H1 (cell line): ENCODE results near the gene ERI3. TPM values are rescaled to one million over a fixed set of nuclear protein-coding genes. Genes with fewer than 3 reads are reported as not detected.
A peak's percentile ranks its signal among the peaks of the same experiment; 100 is the strongest.

Experiments
- CTCF ChIA-PET: fragments of 300-600 bp; sonication (Branson Sonifier 250); formaldehyde crosslinking; loops from one replicate; lab custom pipeline; 2021; ENCODE audit not compliant: partially characterized antibody; lab: Charles Lee
- POLR2A ChIA-PET: fragments of 300-600 bp; sonication (Branson Sonifier 250); formaldehyde crosslinking; loops from one replicate; lab custom pipeline; 2021; ENCODE audit warnings: inconsistent platforms; ENCODE audit not compliant: partially characterized antibody; lab: Charles Lee
- DNase-seq, 2 experiments: peaks; one replicate each; pipeline versions ENCODE4 v3.0.0 to v3.0.0-alpha.2; 2010 to 2022; ENCODE audit warnings: low spot score in 2 of 2, low read depth in 1 of 2, mixed read lengths in 1 of 2
- FAIRE-seq: peaks from 2 replicates; lab custom pipeline; 2011; peaks lifted over from hg19 to GRCh38; lab: Jason Lieb, UNC
- H2AFZ ChIP-seq: 2 replicates; pipeline ENCODE4 v1.8.1; 2012; ENCODE audit warnings: low read length, inconsistent platforms
- H2AK5ac ChIP-seq: 2 replicates; pipeline ENCODE4 v1.6.1; 2013; ENCODE audit warnings: low read depth, low read length
- H2BK120ac ChIP-seq: replicated peaks from 2 replicates; pipeline ENCODE3; 2013; ENCODE audit warnings: low read depth, low read length, inconsistent platforms
- H2BK12ac ChIP-seq: 2 replicates; pipeline ENCODE4 v1.6.1; 2013; ENCODE audit warnings: low read depth, low read length
- H2BK15ac ChIP-seq: 2 replicates; pipeline ENCODE4 v1.6.1; 2013; ENCODE audit warnings: low read length
- H2BK20ac ChIP-seq: 2 replicates; pipeline ENCODE4 v1.6.1; 2013; ENCODE audit warnings: low read length
- H2BK5ac ChIP-seq: 2 replicates; pipeline ENCODE4 v1.6.1; 2013; ENCODE audit warnings: low read depth, low read length
- H3K14ac ChIP-seq: 2 replicates; pipeline ENCODE4 v1.6.1; 2013; ENCODE audit warnings: inconsistent platforms; ENCODE audit not compliant: insufficient read length
- H3K18ac ChIP-seq: 2 replicates; pipeline ENCODE4 v1.6.1; 2013; ENCODE audit warnings: low read length; ENCODE audit errors: extremely low read depth
- H3K23ac ChIP-seq: 2 replicates; pipeline ENCODE4 v1.6.1; 2013; ENCODE audit warnings: inconsistent platforms; ENCODE audit not compliant: insufficient read length
- H3K23me2 ChIP-seq: 2 replicates; pipeline ENCODE4 v1.6.1; 2013; ENCODE audit warnings: low read depth, low read length
- H3K27ac ChIP-seq: 2 replicates; pipeline ENCODE4 v1.6.1; 2011; ENCODE audit warnings: low read depth, low read length, inconsistent platforms
- H3K27me3 ChIP-seq, 4 experiments: replicated peaks in 1 of 4; 1 replicate in 1 of 4; 2 replicates in 3 of 4; pipeline versions ENCODE4 v1.6.1 to v1.8.1; 2011 to 2013; ENCODE audit warnings: low read length in 3 of 4, mild to moderate bottlenecking in 3 of 4, inconsistent platforms in 2 of 4, mixed read lengths in 2 of 4, moderate library complexity in 1 of 4; ENCODE audit not compliant: control insufficient read depth in 3 of 4, insufficient read depth in 3 of 4; ENCODE audit errors: extremely low read depth in 1 of 4
- H3K36me3 ChIP-seq, 4 experiments: 2 replicates each; pipeline versions ENCODE4 v1.6.1 to v1.8.1; 2011 to 2013; ENCODE audit warnings: mild to moderate bottlenecking in 4 of 4, low read length in 3 of 4, moderate library complexity in 2 of 4, control low read depth in 1 of 4, inconsistent platforms in 1 of 4; ENCODE audit not compliant: insufficient read depth in 4 of 4, control insufficient read depth in 2 of 4
- H3K4ac ChIP-seq: replicated peaks from 2 replicates; pipeline ENCODE3; 2013; ENCODE audit warnings: low read length, low read depth, mixed read lengths, inconsistent platforms; ENCODE audit not compliant: insufficient read length
- H3K4me1 ChIP-seq, 4 experiments: replicated peaks in 1 of 4; 1 replicate in 1 of 4; 2 replicates in 3 of 4; pipeline versions ENCODE4 v1.6.1 to v1.8.1; 2011 to 2013; ENCODE audit warnings: low read length in 3 of 4, inconsistent platforms in 2 of 4, mixed read lengths in 1 of 4; ENCODE audit not compliant: insufficient read depth in 4 of 4, control insufficient read depth in 3 of 4
- H3K4me2 ChIP-seq, 2 experiments: 2 replicates each; pipeline versions ENCODE4 v1.6.1 to v1.8.1; 2011 to 2013; ENCODE audit warnings: low read depth in 2 of 2, low read length in 2 of 2, control low read depth in 1 of 2, inconsistent platforms in 1 of 2, mild to moderate bottlenecking in 1 of 2; ENCODE audit not compliant: insufficient read depth in 1 of 2
- H3K4me3 ChIP-seq, 4 experiments: fragments of 200-600, 300-600 bp in 1 of 4; sonication (generic), shearing (Covaris generic), sonication (Bioruptor Twin) in 1 of 4; 2 replicates each; pipeline versions ENCODE4 v1.5.1 to v1.8.1; 2011 to 2016; ENCODE audit warnings: low read length in 4 of 4, low read depth in 3 of 4, control low read depth in 2 of 4, inconsistent platforms in 2 of 4, mild to moderate bottlenecking in 2 of 4, mixed read lengths in 1 of 4, moderate library complexity in 1 of 4; ENCODE audit not compliant: insufficient read depth in 2 of 4; ENCODE audit errors: extremely low read depth in 1 of 4
- H3K56ac ChIP-seq: replicated peaks from 2 replicates; pipeline ENCODE3; 2013; ENCODE audit warnings: low read depth, mild to moderate bottlenecking, mixed read lengths, low read length, inconsistent platforms; ENCODE audit not compliant: insufficient read length
- H3K79me1 ChIP-seq: 2 replicates; pipeline ENCODE4 v1.6.1; 2013; ENCODE audit warnings: low read depth, low read length, control low read depth
- H3K79me2 ChIP-seq, 2 experiments: 2 replicates each; pipeline versions ENCODE4 v1.6.1 to v1.8.1; 2012 to 2013; ENCODE audit warnings: low read length in 2 of 2, mild to moderate bottlenecking in 2 of 2, inconsistent platforms in 1 of 2; ENCODE audit not compliant: insufficient read depth in 2 of 2, control insufficient read depth in 1 of 2
- H3K9ac ChIP-seq, 4 experiments: replicated peaks in 1 of 4; 1 replicate in 1 of 4; 2 replicates in 3 of 4; pipeline versions ENCODE4 v1.6.1 to v1.8.1; 2011 to 2013; ENCODE audit warnings: low read depth in 3 of 4, low read length in 3 of 4, control low read depth in 2 of 4, mild to moderate bottlenecking in 2 of 4, moderate library complexity in 2 of 4, inconsistent platforms in 1 of 4; ENCODE audit errors: extremely low read depth in 1 of 4
- H3K9me3 ChIP-seq, 2 experiments: 2 replicates each; pipeline versions ENCODE4 v1.6.1 to v1.8.1; 2012 to 2013; ENCODE audit warnings: mild to moderate bottlenecking in 2 of 2, moderate library complexity in 2 of 2, control low read depth in 1 of 2, inconsistent platforms in 1 of 2, low read depth in 1 of 2, low read length in 1 of 2, mixed read lengths in 1 of 2; ENCODE audit not compliant: insufficient read depth in 2 of 2
- H4K20me1 ChIP-seq, 2 experiments: replicated peaks in 1 of 2; 2 replicates each; pipeline versions ENCODE3 to v1.8.1; 2011 to 2013; ENCODE audit warnings: inconsistent platforms in 2 of 2, low read length in 2 of 2, mild to moderate bottlenecking in 1 of 2; ENCODE audit not compliant: insufficient read depth in 2 of 2, control insufficient read depth in 1 of 2
- H4K5ac ChIP-seq: 2 replicates; pipeline ENCODE4 v1.6.1; 2013; ENCODE audit warnings: low read length, low read depth, mixed read lengths, inconsistent platforms; ENCODE audit not compliant: insufficient read length
- H4K8ac ChIP-seq: 2 replicates; pipeline ENCODE4 v1.8.0; 2013; ENCODE audit warnings: mild to moderate bottlenecking, moderate library complexity, low read length, inconsistent platforms; ENCODE audit not compliant: insufficient read depth; ENCODE audit errors: extremely low read depth
- H4K91ac ChIP-seq: replicated peaks from 2 replicates; pipeline ENCODE3; 2013; ENCODE audit warnings: low read length, mixed read lengths, inconsistent platforms; ENCODE audit not compliant: insufficient read length
- ATF3 ChIP-seq: IDR thresholded peaks from 2 replicates; pipeline ENCODE4 v1.6.1; 2011; ENCODE audit warnings: low read depth, mild to moderate bottlenecking, low read length; ENCODE audit not compliant: insufficient read depth
- CREB1 ChIP-seq: IDR thresholded peaks from 2 replicates; pipeline ENCODE4 v1.6.1; 2012; ENCODE audit warnings: inconsistent platforms
- CTBP2 ChIP-seq: IDR thresholded peaks from 2 replicates; pipeline ENCODE4 v1.7.0; 2011; ENCODE audit warnings: borderline replicate concordance, mild to moderate bottlenecking, moderate library complexity, mixed read lengths, low read length; ENCODE audit not compliant: insufficient read depth, insufficient read length
- GABPA ChIP-seq: IDR thresholded peaks from 2 replicates; pipeline ENCODE4 v1.6.1; 2011; ENCODE audit warnings: mild to moderate bottlenecking, low read length, moderate library complexity, borderline replicate concordance; ENCODE audit not compliant: insufficient read depth
- KDM4A ChIP-seq: IDR thresholded peaks from one replicate; pipeline ENCODE4 v1.7.1; 2012; ENCODE audit warnings: low read depth, mild to moderate bottlenecking, moderate library complexity, low read length, inconsistent platforms; ENCODE audit not compliant: severe bottlenecking
- KDM5A ChIP-seq: fragments of 200-600 bp; IDR thresholded peaks from 2 replicates; pipeline ENCODE4 v1.7.1; 2012; ENCODE audit warnings: mild to moderate bottlenecking, low read length, inconsistent platforms, mixed read lengths
- SIRT6 ChIP-seq: IDR thresholded peaks from one replicate; pipeline ENCODE4 v1.7.1; 2012; ENCODE audit warnings: low read length, inconsistent platforms
- SRF ChIP-seq: IDR thresholded peaks from 2 replicates; pipeline ENCODE4 v1.6.1; 2011; ENCODE audit warnings: mild to moderate bottlenecking, low read depth, low read length, moderate library complexity
- TCF12 ChIP-seq: IDR thresholded peaks from 2 replicates; pipeline ENCODE4 v1.6.1; 2011; ENCODE audit warnings: low read depth, mild to moderate bottlenecking, low read length
- USF2 ChIP-seq: IDR thresholded peaks from 2 replicates; pipeline ENCODE4 v1.6.1; 2011; ENCODE audit warnings: low read length, improper control_type of control experiment
- WGBS, 2 experiments: shearing (Covaris generic) in 1 of 2; methylation state at CpG; one replicate each; pipeline versions ENCODE4 v1.1.6 to v1.1.7; 2013 to 2015; ENCODE audit warnings: low lambda C conversion rate in 2 of 2, mixed read lengths in 2 of 2, inconsistent platforms in 1 of 2, low coverage in 1 of 2, missing lambda C conversion rate in 1 of 2; ENCODE audit not compliant: insufficient replicate concordance in 2 of 2, insufficient coverage in 1 of 2, insufficient read length in 1 of 2; ENCODE audit errors: extremely low coverage in 1 of 2, missing lambda C conversion rate in 1 of 2; 5-methylcytosine and 5-hydroxymethylcytosine counted together
- polyA plus RNA-seq, 7 experiments: library from polyadenylated mRNA; depleted of rRNA in 3 of 7; stranded (reverse) in 5 of 7; unstranded in 2 of 7; fragments of >200 nt in 5 of 7; fragments of 200-250 nt in 2 of 7; gene quantifications; 1 replicate in 5 of 7; 2 replicates in 1 of 7; 4 replicates in 1 of 7; pipeline versions ENCODE4 v1.2.1 to v1.2.3, GENCODE V29; 2011 to 2013; ENCODE audit warnings: missing spikeins in 2 of 7, mixed read lengths in 2 of 7
- total RNA-seq: library from RNA; stranded (reverse); fragmentation: NEBNext Ultra II Directional; extraction: Animal tissue kit (Norgen Biotek cat#: 25700); gene quantifications from 2 replicates; pipeline ENCODE4 v1.2.1, GENCODE V29; 2021

Gene ERI3
- total and polyA plus RNA-seq, 2 of the 8 experiments (the other 6 are each of a cell fraction or from before 2014, with no cell fraction given), result 81.1 to 199 TPM

GRCh38 chr1:44312399-44313196 lies 42.5 kb downstream of the ERI3 start:
- Histone ChIP-seq H3K79me1 (peaks cover 2% of the 10 kb centered on the region; the same call in 1 of the 2 replicates), H3K36me3 (peaks cover 3 to 47% (median 19%) of the 10 kb centered on the region in 4 experiments; a peak in 6 of 8 replicates), H3K56ac (no peak overlapping the region), H2AFZ (no peak overlapping the region), H2BK120ac (no peak overlapping the region), H4K8ac (no peak overlapping the region; the same call in 1 of the 2 replicates), H3K4me2 (no peak overlapping the region), H2BK5ac (no peak overlapping the region), H2BK20ac (no peak overlapping the region), H4K91ac (no peak overlapping the region), H2BK12ac (no peak overlapping the region), H3K27me3 (peaks cover 0 to under 1% (median 0%) of the 10 kb centered on the region in 4 experiments; a peak in 1 of 7 replicates), H4K20me1 (peaks cover 0 to 5% of the 10 kb centered on the region in 2 experiments), H2BK15ac (no peak overlapping the region), H3K9ac (0 out of 7 replicates have a peak overlapping the region, but pooled peaks of 1 of the 4 experiments have one; percentile 1), H3K27ac (no peak overlapping the region), H3K4me3 (no peak overlapping the region), H3K4me1 (peaks cover 0 to 4% (median 3%) of the 10 kb centered on the region in 4 experiments; a peak in 2 of 7 replicates), H3K4ac (no peak overlapping the region), H3K9me3 (no peaks in the 10 kb centered on the region), H3K79me2 (no peaks in the 10 kb centered on the region), H4K5ac (no peak overlapping the region), H3K18ac (no peak overlapping the region), H3K14ac (no peak overlapping the region), H3K23me2 (no peaks in the 10 kb centered on the region; the same call in 1 of the 2 replicates), H2AK5ac (no peak overlapping the region), H3K23ac (no peak overlapping the region)
- no peak for FAIRE-seq
- no peak for DNase-seq
- ChIA-PET CTCF (interaction anchor here (0.5 to 7.0 kb wide), 23 partner anchors 7 to 340 kb away, joined by 3 to 68 read pairs (median 5); partner anchors contain the start of gene ERI3), POLR2A (interaction anchor here (1.0 to 2.0 kb wide), 3 partner anchors 16 to 286 kb away, joined by 3 to 4 read pairs (median 3); no protein-coding TSS in a partner anchor)
- 93% methylated on average over 10 of the region's 10 CpGs; no CpG with 5 or more reads in 1 of the 2 experiments for WGBS, 2 experiments
- TF ChIP-seq USF2 (no peak), KDM5A (no peak), CREB1 (no peak), GABPA (no peak), SIRT6 (no peak), KDM4A (no peak), TCF12 (no peak), ATF3 (no peak), CTBP2 (no peak), SRF (no peak)
